Adrenal gland (tissue), 5 donors: ENCODE data around the gene NCF4.

Source experiments
- POLR2A ChIP-seq, 2 donors: fragments of 450-650 bp; IDR thresholded peaks; one replicate each; pipeline ENCODE4 v1.6.1; 2017; ENCODE audit warnings: antibody characterized with exemption in 2 of 2, mild to moderate bottlenecking in 2 of 2, moderate library complexity in 1 of 2
- TF ChIP-seq, protein P1 (sequence below), 6 experiments: fragments of 450-650 bp in 4 of 6; fragments of 200-600 bp in 2 of 6; sonication (generic) in 1 of 6; IDR thresholded peaks; 1 replicate in 5 of 6; 2 replicates in 1 of 6; pipeline versions ENCODE4 v1.5.1 to v1.8.0; 2016 to 2021; ENCODE audit warnings: antibody characterized with exemption in 6 of 6, mild to moderate bottlenecking in 2 of 6, moderate library complexity in 1 of 6
- donor health status: DM: no; HTN: no; CAD: no.

DNA sequence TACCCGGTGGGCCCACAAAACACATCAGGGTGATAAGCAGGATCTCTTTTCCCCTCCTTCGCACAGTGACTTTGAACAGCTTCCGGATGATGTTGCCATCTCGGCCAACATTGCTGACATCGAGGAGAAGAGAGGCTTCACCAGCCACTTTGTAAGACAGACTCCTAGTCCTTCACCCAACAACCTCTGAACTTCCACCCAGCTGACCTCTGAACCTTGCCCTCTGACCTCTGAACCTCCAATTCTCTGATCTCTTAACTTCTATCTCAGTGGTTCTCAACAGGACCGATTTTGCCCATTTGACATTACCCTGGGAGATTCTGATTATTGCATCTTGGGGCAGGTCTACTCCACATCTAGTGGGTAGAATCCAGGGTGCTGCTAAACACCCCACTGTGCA, 3.2 kb downstream of the NCF4 start:
- no peak for TF ChIP-seq POLR2A (IDR thresholded peaks at IDR 0.05)
- TF ChIP-seq, protein P1, sequence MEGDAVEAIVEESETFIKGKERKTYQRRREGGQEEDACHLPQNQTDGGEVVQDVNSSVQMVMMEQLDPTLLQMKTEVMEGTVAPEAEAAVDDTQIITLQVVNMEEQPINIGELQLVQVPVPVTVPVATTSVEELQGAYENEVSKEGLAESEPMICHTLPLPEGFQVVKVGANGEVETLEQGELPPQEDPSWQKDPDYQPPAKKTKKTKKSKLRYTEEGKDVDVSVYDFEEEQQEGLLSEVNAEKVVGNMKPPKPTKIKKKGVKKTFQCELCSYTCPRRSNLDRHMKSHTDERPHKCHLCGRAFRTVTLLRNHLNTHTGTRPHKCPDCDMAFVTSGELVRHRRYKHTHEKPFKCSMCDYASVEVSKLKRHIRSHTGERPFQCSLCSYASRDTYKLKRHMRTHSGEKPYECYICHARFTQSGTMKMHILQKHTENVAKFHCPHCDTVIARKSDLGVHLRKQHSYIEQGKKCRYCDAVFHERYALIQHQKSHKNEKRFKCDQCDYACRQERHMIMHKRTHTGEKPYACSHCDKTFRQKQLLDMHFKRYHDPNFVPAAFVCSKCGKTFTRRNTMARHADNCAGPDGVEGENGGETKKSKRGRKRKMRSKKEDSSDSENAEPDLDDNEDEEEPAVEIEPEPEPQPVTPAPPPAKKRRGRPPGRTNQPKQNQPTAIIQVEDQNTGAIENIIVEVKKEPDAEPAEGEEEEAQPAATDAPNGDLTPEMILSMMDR (IDR thresholded peaks at IDR 0.05): no peak
